ENCODE measurements around the gene PCDH9.

PCDH9 gene

GRCh38 chr13:67130444-67130843, 99.7 kb downstream of the PCDH9 start:
- in situ Hi-C loops (cut with HindIII; ENCODE audit: low sequenced_read_pairs), result no loop called here
- H3K4me3 ChIP-seq (ENCODE audit: low read depth, low read length), result no peak overlapping the region
- no peak for DNase-seq (ENCODE audit: low read depth, low spot score)
- TF ChIP-seq CTCF (IDR thresholded peaks at IDR 0.05; ENCODE audit: low read depth, low read length), result no peak

GRCh38 chr13:67128136-67128535, 102.0 kb downstream of the PCDH9 start:
- no peak for TF ChIP-seq CTCF (IDR thresholded peaks at IDR 0.05; ENCODE audit: low read depth, low read length)
- no peak overlapping the region for H3K4me3 ChIP-seq (ENCODE audit: low read depth, low read length)
- no peak for DNase-seq (ENCODE audit: low read depth, low spot score)
- in situ Hi-C loops (cut with HindIII; ENCODE audit: low sequenced_read_pairs), result no loop called here

DNA sequence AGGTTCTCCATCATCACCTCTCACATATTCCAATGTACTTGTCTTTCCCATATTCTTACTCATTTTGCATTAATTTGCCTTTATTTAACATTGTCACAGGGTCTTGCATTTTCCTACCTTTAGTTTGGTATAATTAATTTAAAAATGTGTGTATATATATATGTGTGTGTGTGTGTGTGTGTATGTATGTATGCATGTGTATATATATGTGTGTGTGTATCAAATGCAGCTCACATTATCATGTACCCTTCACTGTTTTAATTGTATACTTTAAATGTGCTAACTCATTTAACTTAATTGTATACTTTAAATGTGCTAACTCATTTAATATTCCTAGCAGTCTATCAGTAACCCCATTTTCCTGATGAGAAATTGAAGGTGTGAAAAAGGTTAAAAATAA, 104.5 kb downstream of the PCDH9 start:
- no peak overlapping the region for H3K4me3 ChIP-seq (ENCODE audit: low read depth, low read length)
- DNase-seq (ENCODE audit: low read depth, low spot score), result no peak
- in situ Hi-C loops (cut with HindIII; ENCODE audit: low sequenced_read_pairs), result no loop called here
- TF ChIP-seq CTCF (IDR thresholded peaks at IDR 0.05; ENCODE audit: low read depth, low read length), result no peak

DNA sequence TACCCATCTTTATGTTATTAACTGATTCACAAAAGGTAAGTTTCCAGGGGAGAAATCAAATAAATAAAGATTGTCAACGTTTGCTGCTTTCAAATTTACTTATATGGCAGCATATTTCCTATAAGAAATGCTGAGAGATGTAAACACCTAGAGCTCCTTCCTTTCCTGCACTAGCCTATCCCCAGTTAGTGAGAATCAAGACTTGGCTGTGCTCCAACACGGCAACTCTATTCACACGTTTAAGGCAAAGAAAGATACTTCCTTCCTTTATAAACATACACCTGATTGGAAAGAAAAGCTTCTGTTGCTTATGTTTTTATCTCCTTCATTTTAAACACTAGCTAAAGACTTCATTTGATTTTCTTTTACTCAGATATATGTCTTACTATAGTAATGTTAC, 107.0 kb downstream of the PCDH9 start:
- no peak overlapping the region for H3K4me3 ChIP-seq (ENCODE audit: low read depth, low read length)
- in situ Hi-C loops (cut with HindIII; ENCODE audit: low sequenced_read_pairs), result no loop called here
- DNase-seq (ENCODE audit: low read depth, low spot score), result no peak
- TF ChIP-seq CTCF (IDR thresholded peaks at IDR 0.05; ENCODE audit: low read depth, low read length), result no peak

GRCh38 chr13:67122251-67122650, 107.9 kb downstream of the PCDH9 start:
- DNase-seq (ENCODE audit: low read depth, low spot score), result no peak
- in situ Hi-C loops (cut with HindIII; ENCODE audit: low sequenced_read_pairs), result no loop called here
- no peak overlapping the region for H3K4me3 ChIP-seq (ENCODE audit: low read depth, low read length)
- no peak for TF ChIP-seq CTCF (IDR thresholded peaks at IDR 0.05; ENCODE audit: low read depth, low read length)

DNA sequence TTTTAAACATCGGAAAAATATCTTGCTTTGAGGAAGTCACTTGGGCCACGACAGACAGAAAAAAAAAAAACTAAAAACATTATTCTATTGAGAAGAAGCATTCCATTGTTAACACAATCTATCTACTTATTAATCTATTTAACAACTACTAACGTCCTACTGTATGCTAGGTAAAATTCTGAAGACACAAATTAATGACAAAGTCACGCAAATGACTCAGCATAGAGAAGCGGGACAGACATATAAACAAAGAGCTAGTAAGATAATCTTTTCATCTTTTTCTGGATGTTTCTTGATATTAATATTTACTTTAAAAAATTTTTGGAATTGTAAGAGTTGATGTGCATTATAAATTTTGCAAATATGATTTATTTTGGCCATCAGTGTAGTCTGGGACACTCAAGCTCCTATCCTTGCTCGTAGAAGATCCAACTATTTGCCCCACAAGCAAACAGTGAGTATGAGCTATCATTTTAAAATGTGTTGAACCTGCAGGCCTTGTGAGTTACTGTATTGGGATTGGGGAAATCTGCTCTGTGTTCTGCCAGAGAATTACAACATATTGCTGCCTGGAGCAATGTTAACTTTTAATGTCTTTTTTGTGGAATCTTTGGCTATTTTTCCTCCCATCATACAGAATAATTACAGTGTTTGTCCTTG, 109.1 kb downstream of the PCDH9 start:
- in situ Hi-C loops (cut with HindIII; ENCODE audit: low sequenced_read_pairs), result no loop called here
- H3K4me3 ChIP-seq (ENCODE audit: low read depth, low read length), result no peak overlapping the region
- TF ChIP-seq CTCF (IDR thresholded peaks at IDR 0.05; ENCODE audit: low read depth, low read length), result no peak
- no peak for DNase-seq (ENCODE audit: low read depth, low spot score)

Measured in astrocyte of the spinal cord (primary cell).